GM19193 (cell line): ENCODE data around the gene SAPCD1.

Source experiments
- POLR2A ChIP-seq: IDR thresholded peaks from 4 replicates; pipeline ENCODE4 v1.6.1; 2011; ENCODE audit not compliant: insufficient read depth, insufficient read length; ENCODE audit errors: extremely low read depth

The SAPCD1 gene

DNA sequence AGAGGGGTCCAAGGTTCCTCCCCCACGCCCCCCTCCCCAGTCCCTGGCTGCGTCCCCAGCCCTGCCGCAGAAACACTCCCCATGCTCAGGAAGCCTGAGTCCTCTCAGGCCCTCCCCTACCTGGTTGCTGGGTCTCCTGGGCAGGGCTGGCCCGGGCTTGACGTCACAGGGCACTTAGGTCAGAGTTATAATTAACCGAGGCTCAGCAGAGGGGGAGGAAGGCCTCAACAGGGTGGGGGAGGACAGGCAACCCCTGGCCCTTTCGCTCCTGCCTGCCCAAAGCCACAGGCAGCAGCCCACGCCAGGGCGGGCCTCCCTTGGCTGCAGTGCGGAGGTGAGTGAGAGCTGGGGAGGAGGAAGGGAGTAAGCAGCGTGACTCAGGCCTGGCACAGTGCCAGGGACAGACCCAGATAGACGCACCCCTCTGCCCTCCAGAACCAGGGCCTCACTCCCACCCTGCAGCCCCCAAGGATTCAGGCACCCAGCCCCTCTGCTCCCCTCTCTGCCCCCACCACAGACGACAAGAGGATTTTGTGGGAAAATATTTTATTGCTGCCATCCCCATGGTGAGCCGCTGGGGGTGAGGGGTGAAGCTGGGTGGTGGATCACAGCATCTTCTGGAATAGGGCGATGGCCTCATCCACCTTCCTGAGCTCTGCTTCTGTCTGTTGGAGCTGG is 14.7 kb downstream of the SAPCD1 start, which contains the start of gene VWA7:
Gene VWA7, minus strand, starts transcription at position 340 of the 678 bp plus-strand sequence. CDS start 549 bp downstream, outside the sequence.
- peak; percentile 13 for TF ChIP-seq POLR2A

DNA sequence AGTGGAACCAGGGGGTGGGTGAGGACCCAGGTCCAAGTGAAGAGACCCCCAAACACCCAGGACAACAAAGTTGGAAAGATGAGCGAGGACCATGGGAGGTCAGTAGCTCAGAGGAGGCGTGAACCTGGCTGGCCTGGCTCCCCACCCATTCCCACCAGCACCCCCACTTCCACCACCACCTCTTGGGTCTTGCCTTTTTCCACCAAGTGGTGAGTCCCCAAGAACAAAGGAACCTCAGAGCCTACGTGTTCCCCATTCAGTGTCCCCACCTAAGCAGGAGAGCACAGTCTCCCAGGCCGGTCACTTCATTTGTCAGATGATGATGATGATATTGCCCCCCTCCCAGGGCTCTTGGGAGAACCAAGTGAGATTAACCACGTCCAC is 15.2 kb downstream of the SAPCD1 start:
- TF ChIP-seq POLR2A = no peak

DNA sequence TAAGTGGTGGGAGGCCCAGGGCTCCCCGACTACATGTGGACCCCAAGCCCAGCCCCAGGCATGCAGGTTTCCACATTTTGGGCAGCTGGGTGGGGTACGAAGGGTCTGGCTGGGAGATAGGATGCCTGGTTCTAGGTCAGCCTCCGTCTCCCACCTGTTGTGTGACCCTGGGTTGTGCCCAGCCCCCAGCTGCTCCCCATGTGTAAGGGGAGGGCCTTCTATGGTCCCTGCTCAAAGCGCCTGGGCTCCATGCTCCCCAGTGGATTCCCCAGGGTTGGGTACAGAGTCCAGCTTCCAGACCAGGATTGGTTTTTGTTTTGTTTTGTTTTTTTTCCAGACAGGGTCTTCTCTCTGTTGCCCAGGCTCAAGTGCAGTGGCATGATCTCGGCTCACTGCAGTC is 15.7 kb downstream of the SAPCD1 start:
- no peak for TF ChIP-seq POLR2A

DNA sequence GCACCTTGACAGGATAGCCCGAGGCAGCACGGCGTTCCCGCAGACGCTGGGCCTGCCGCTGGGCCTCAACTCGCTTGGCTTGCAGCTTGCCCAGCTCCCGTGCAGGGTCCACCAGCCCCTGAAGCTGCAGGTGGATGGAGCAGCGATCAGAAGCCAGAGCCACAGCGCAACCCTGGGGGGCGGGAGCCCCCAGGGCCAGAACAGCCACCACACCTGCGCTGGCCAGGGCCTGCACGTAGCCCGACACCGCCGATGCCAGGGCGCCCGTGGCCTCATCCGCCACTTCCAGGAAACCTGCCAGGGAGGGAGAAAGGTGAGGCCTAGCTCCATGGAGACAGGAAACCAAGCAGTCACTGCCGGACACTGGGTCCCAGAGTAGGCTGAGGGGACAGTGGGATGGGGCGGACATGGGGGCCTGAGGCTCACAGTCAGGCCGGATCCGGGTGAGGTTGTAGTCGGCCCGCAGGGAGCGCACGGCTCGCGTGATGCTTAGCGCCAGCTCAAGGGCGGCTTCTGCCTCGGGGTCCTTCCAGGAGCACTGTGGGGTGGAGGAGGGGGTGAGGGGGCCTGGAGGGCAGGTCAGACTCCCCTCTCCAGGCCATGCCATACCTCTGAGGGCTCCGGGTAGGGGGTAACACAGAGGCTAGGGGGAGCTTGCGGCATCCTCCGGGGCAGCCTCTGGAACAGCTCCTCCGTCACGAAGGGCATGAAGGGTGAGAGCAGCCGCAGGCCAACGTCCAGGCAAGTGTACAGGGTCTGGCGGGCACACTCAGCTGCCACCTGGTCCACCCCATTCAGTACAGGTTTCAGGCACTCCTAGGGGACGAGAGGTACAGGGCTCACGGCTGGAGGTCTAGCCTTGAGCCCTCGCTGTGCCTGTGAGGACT is 16.8 kb downstream of the SAPCD1 start:
- no peak for TF ChIP-seq POLR2A

DNA sequence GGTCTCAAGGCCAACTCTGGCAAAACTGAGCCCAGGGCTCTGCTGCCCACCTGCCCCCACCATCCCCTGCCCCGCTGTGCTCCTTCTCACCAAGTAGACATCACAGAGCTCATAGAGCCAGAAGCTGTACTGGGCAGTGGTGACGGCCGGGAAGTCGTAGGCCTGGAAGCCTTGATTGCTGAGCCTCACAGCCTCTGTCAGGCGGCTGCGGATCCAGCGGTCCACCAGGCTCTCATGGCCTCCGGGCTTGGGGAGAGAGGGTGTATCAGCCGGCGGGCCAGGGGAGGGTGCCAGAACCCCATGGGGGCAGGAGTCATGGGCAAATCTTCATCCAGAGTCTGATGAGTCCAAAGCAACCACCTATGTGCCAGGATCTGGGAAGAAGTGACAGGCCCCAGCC is 17.5 kb downstream of the SAPCD1 start:
- no peak for TF ChIP-seq POLR2A

DNA sequence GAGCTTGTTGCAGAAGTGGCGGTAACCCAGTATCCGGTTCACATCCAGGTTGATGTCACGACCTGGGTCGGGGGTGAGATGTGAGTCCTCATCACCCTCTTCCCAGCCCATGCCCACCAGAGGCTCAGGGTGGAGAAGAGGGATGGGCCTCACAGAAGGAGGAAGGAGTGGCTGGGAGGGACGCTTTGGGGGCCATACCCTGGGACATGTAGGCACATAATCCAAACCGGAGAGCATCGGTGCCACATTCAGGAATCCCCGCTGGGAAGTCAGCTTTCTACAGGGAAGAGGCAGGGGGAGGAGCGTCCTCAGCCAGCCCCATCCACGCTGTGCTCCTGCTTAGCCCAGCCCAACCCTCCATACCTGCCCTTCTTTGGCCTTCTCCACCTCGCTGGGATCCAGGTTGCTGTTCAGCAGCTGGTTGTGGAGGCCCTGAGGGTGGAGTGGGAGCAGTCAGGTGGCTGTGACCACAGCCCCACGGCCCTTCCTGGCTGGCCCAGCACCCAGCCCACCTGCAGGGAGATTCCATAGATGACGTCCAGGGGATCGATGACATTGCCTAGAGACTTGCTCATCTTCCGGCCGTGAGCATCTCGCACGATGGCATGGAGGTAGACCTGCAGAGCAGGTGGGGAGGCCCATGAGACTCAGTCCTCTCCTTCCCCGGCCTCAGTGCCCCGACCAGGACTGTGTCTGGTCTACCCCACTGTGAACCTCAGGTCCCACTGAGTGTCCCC is 18.2 kb downstream of the SAPCD1 start:
- no peak for TF ChIP-seq POLR2A

DNA sequence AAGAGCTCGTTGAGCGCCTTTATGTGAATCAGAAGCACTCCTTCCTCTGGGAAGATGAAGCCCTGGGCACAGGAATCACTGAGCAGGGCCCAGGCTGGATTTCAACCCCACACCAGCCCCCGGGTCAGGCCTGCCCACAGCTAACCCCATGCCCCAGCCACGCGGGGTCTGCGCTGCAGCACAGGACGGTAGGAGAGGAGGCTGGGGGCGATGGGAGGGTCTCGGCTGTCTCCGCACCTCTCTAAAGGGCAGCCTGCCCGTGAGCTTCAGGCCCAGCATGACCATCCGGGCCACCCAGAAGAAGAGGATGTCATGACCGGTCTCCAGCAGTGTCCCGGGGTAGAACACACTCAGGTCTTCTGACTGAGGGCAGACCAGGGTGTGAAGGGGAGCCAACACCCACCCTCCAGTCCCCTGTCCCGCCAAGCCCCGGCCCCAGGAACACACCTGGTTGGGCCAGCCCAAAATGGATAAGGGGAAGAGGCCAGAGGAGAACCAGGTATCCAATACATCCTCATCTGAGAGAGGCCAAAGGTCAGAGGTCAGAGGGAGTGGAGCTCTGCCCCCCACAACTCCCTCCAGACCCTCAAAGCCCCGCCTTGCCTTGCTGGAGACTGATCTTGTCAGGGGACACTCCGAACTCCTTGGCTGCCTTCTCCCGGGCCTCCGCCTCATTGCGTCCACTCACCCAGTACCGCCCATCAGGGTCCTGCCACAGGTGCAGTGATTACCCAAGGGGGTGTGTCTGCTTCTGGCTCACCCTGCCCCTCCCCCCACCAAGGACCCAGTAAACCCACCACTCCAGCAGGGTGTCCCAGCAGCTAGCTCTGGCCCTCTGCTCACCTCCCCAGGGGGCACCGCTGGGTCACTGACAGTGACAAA is 19.0 kb downstream of the SAPCD1 start:
- no peak for TF ChIP-seq POLR2A

DNA sequence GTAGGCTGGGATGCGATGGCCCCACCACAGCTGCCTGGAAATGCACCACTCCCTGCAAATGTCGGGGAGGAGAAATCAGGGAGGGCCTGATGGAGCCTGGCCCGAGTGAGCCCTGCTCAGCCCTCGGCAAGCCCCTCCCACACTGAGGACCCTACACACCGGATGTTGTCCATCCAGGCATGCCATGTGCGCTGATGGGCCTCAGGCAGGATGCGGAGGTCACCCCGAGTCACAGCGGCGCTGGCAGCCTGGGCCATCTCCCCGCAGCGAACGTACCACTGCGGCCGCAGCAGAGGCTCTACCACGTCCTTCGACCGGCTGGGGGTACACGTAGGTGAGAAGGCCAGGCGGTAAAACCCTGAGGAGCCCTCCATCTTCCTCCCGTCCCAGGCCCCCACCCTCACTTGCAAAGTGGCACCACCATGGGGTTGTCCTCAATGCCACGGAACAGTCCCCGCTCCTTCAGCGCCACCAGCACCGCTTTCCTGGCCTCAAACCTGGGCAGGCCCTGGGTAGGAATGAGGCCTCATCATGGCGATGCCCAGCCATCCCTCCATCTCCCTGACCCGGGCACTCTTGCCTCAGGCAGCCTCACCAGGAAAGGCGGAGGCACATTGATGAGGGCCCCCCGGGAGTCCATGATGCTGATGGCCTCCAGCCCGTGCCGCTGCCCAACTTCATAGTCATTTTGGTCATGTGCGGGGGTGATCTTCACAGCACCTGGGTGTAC is 19.8 kb downstream of the SAPCD1 start:
- no peak for TF ChIP-seq POLR2A

DNA sequence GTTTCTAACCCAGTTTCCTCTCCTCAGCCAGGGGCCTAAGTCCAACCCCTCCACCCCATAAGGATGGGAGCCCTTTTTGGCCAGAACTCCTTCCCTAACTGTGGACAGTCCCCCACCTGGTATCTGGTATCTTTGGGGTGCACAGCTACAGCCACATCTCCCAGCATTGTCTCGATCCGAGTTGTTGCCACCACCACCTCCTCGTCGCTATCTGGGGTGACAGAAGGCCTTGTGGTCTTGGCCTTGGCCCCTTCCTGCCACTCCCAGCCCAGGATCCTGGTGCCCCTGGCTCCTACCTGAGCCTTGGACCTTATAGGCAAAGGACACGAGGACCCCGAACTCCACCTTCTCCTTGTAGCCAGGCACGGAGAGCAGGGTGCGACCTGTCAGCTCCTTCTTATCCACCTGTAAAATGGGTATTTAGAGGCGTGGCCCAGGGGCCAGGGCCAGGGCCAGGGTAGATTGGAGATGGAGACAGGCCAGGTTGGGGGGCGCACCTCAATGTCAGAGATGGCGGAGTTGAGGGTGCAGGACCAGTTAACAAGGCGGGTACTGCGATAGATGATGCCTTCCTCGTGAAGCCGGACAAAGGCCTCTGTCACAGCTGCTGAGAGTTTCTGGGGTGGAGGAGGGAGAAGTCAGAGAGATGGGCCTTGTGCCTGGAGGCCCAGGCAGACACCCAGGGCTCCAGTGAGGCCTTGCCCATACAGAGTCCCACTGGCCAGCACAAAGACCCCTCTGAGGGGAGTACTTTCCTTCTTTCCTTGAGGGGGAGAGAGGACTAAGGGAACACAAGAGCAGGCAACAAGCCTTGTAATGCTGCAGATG is 21.9 kb downstream of the SAPCD1 start:
- no peak for TF ChIP-seq POLR2A

DNA sequence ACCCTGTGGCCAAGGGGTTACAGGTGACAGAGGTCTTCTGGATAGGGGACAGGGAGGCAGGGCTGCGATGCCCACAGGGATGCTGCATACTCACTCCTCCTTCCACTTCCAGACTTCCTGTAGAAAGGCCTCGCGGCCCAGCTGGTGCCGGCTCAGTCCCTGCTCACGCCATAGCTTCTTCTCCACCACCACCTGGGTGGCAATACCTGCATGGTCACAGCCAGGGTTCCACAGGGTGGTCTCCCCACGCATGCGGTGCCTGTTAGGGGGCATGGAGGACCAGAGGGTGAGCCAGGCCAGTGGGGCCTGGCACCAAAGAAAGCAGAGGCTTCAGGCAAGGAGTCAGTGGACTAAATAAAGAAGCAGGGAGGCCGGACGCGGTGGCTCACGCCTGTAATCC is 23.0 kb downstream of the SAPCD1 start:
- TF ChIP-seq POLR2A = no peak

DNA sequence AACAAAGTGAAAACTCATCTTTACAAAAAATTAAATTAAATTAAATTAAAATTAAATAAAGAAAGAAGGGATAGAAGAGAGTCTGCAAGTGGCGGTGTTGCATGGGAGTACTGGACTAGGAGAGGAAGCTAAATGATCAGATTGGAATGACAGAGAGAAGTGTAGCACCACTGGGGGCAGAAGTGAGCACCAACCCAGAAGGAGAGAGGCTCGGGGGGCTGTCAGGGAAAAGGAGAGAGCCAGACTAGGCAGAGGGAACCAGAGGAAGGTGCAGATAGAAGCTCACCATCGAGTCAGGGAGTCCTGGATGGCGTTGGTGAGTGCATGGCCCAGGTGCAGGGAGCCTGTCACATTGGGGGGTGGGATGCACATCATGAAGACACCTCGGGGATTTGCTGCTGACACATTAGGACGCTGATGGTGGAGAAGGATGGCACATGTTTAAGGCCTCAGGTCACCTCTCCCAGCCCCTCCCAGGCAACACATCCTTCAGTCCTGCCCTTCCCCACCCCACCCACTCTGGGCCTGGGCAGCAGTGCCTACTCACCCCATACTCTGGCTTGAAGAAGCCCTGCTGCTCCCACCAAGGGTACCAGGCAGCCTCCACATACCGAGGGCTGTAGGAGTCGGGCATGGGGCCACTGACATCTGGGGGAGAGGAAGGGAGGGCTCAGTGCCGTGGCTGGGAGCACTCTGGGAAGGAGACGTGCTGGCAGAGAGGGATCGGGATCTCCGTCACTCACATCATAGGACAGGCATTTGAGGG is 29.1 kb downstream of the SAPCD1 start:
- no peak for TF ChIP-seq POLR2A

DNA sequence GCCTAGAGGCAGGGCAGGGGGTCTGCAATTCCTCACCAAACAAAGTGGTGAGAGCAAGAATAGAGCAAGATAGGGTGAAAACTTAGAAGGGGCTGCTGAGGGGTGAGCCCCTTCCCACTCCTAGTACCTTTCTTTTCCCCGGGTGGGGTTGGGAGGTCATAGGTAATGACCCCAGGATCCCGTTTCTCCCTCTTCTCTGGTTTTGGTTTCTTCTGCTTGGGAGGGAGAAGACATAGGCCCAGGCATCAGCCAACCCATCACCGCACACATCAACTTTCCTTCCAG is 29.6 kb downstream of the SAPCD1 start:
- no peak for TF ChIP-seq POLR2A
